ENCODE measurements around the gene TMEM132C. TPM values are rescaled to one million over a fixed set of nuclear protein-coding genes. Genes with fewer than 3 reads are reported as not detected.

Gene TMEM132C
- total and polyA plus RNA-seq, 2 of the 8 experiments (the other 6 are each of a cell fraction or from before 2014, with no cell fraction given): 0.23 to 0.76 TPM

DNA sequence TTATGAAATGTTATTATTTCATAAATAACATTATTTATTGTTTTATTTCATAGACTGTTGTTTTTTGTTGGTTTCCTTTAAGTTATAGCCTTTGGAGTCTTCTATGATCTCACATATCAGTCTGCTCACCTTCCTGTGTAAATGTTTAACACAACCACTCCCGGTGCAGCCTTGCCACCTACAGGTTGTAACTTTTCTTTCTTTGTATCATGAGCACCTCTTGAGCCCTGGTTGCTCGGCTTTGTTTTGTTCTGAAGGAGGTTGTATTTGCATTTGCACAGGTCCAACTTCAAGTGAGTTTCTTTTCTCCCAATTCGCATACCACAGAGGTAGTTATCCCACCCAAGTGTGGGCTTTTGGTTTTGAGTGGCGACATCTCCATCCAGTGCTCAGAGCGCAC is 435.4 kb downstream of the TMEM132C start (continued):
- TF ChIP-seq RFX5 (IDR thresholded peaks at IDR 0.05; ENCODE audit: borderline replicate concordance, low read depth, low read length): no peak
- TF ChIP-seq, protein P1, sequence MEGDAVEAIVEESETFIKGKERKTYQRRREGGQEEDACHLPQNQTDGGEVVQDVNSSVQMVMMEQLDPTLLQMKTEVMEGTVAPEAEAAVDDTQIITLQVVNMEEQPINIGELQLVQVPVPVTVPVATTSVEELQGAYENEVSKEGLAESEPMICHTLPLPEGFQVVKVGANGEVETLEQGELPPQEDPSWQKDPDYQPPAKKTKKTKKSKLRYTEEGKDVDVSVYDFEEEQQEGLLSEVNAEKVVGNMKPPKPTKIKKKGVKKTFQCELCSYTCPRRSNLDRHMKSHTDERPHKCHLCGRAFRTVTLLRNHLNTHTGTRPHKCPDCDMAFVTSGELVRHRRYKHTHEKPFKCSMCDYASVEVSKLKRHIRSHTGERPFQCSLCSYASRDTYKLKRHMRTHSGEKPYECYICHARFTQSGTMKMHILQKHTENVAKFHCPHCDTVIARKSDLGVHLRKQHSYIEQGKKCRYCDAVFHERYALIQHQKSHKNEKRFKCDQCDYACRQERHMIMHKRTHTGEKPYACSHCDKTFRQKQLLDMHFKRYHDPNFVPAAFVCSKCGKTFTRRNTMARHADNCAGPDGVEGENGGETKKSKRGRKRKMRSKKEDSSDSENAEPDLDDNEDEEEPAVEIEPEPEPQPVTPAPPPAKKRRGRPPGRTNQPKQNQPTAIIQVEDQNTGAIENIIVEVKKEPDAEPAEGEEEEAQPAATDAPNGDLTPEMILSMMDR (IDR thresholded peaks at IDR 0.05; ENCODE audit: control extremely low read depth in 1 of 3, insufficient read depth in 1 of 3, low read depth in 1 of 3, low read length in 3 of 3): peak in 1 of 3 experiments; percentile 12; a peak in 1 of 4 replicates
